ENCODE results near the gene ZNF74.
"Not testable (repeated sequence)": the region's sequence is repeated elsewhere in the genome, so short reads cannot be mapped to it uniquely, and the experiment has no call there.

Gene ZNF74

DNA sequence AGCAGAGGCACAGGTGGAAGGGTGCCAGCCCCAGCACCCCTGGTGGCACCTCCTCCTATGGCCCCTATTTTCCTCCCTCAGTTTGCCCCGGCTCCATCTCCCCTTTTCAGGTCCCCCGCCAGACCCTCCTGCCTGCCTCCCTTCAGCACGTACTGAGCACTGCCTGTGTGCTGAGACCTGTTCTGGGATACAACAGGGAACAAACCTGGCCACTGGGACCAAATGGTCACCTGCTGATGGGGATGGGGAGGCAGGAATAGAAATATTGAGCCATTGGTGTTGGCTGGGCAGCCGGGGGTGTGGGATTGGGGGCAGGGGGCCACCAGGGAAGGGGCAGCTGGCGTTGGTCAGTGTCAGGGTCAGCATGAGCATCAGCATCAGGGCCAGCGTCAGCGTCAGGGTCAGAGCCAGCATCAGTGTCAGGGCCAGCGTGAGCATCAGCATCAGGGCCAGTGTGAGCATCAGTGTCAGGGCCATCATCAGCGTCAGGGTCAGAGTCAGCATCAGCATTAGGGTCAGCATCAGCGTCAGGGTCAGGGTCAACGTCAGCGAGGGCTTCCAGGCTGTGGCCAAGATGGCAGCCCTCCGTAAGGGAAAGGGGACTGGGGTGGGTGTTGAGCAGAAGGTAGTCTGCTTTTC is 7.5 kb downstream of the ZNF74 start:
- no peak for FAIRE-seq

DNA sequence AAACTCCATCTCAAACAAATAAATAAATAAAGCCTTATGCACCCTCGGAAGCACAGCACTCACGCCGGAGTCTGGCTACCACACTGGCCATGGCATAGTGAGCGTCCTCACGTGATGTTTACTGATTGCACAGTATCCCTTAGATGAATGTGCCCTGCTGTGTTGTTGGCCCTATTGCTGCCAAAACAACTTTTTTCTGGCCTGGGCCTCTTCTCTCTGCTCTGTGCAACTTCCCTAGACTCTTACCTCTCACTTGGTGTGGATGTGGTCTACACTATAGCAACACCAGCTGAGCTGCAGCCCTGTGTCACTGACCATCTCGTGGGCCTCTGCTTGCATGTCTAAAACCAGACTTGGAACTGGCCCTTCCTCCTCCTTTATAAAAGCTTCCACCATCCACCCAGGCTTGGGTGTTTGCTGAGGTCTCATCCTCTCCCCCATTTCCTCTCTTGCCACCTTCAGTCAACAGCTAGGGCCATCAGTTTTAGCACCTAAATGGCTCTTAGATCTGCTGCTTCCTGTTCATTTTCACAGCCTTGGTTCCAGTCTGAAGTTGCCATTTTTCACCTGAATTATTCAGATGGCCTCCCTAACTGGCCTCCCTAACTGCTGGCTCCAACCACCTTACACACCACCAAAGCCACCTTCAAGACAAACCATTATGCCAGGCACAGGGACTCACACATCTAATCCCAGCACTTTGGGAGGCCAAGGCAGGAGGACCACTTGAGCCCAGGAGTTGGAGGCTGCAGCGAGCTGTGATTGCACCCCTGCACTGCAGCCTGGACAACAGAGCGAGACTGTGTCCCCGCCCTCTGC is 9.2 kb downstream of the ZNF74 start:
- FAIRE-seq = no peak

DNA sequence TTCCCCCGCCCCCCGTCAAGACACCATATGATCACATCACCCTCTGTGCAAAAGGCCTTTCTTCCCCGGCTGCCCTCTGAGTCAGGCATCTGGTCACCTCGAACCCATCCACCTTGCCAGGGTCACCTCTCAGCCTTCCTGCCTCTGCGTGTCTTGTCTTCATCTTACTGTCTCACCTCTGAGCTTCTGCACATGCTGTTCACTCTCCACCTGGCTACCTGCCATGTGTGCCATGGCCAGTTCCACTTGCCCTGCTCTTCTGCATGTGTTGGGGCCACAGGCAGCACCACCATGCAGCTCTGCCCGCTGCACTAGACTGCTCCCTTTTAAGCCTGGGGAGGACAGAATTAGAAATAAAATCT is 9.8 kb downstream of the ZNF74 start:
- FAIRE-seq = no peak

DNA sequence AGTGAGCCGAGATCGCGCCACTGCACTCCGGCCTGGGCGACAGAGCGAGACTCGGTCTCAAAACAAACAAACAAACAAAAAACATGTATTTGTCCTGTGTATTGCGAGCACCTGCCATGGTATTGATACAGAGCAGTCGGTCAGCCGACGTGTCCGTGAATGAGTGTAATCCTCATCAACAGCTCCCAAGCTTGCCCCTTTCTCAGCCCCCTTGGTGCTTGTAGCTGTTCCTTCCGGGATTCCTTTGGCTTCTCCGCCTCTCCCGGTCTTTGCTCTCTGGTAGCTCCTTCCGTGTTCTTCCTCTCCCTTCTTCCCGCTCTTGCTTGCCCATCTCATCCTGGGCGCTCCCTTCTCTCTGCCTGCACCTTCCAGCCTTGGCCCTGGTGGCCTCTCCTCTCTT is 10.9 kb downstream of the ZNF74 start:
- FAIRE-seq = no peak

- no peak for FAIRE-seq
Measured at GRCh38 chr22:20405291-20405930, 11.5 kb downstream of the ZNF74 start.

DNA sequence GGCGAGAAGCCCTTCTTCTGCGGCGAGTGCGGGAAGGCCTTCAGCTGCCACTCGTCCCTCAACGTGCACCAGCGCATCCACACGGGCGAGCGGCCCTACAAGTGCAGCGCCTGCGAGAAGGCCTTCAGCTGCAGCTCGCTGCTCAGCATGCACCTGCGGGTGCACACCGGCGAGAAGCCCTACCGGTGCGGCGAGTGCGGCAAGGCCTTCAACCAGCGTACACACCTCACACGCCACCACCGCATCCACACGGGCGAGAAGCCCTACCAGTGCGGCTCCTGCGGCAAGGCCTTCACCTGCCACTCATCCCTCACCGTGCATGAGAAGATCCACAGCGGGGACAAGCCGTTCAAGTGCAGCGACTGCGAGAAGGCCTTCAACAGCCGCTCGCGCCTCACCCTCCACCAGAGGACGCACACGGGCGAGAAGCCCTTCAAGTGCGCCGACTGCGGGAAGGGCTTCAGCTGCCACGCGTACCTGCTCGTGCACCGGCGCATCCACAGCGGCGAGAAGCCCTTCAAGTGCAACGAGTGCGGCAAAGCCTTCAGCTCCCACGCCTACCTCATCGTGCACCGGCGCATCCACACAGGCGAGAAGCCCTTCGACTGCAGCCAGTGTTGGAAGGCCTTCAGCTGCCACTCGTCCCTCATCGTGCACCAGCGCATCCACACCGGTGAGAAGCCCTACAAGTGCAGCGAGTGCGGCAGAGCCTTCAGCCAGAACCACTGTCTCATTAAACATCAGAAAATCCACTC is 12.2 kb downstream of the ZNF74 start:
- no peak for FAIRE-seq

DNA sequence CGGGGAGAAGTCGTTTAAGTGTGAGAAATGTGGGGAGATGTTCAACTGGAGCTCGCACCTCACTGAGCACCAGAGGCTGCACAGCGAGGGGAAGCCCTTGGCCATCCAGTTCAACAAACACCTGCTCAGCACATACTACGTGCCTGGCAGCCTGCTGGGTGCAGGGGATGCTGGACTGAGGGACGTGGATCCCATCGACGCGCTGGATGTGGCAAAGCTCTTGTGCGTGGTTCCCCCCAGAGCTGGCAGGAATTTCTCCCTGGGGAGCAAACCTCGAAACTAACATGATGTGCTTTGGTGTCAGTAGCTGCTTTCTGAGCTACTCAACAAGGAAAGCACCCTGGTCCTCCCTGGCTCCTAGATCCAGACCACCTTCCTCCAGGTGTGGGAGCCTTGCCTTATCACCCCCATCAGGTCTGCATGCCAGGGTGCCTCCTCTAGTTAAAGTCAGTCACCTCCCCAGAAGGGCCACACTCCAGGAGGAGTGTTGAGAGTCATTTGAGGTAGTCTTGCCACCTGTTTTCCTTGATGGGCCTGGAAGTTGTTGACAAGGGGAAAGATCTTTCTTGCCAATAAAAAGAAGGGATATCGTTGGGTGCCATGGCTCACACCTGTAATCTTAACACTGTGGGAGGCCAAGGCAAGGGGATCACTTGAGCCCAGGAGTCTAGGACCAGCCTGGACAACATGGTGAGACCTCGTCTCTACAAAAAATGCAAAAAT is 12.9 kb downstream of the ZNF74 start:
- FAIRE-seq = no peak

- FAIRE-seq = no peak
Measured at GRCh38 chr22:20407829-20408228, 13.9 kb downstream of the ZNF74 start.

DNA sequence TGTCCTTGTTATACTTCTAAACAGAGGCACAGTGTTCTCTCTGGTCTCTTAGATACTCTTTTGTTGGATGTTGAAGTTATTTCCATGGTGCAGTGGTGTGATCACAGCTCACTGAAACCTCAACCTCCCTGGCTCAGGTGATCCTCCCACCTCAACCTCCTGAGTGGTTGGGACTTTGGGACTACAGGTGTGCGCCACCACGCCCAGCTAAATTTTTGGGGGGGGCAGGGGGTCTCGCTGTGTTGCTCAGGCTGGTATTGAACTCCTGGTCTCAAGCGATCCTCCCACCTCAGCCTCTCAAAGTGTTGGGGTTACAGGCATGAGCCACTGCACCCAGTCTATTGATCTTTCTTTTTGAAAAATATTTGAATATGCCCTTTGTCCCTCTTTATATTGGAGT is 14.9 kb downstream of the ZNF74 start:
- FAIRE-seq = no peak

DNA sequence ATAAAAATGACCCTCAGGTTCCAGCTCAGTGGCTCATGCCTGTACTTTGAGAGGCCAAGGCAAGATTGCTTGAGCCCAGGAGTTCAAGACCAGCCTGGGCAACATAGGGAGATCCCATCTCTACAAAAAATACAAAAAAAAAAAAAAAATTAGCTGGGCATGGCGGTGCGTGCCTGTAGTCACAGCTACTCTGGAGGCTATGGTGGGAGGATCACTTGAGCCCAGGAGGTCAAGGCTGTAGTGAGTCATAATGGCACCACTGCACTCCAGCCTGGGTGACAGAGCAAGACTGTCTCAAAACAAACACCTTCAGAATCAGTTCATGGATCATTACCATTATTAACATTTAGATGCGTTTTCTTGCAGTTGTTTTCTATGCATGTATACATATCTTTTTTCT is 15.4 kb downstream of the ZNF74 start:
- not testable (repeated sequence) for FAIRE-seq

GRCh38 chr22:20412474-20413216 is 18.7 kb downstream of the ZNF74 start:
- FAIRE-seq = no peak

- no peak for FAIRE-seq
Measured at GRCh38 chr22:20413217-20414058, 19.5 kb downstream of the ZNF74 start.

DNA sequence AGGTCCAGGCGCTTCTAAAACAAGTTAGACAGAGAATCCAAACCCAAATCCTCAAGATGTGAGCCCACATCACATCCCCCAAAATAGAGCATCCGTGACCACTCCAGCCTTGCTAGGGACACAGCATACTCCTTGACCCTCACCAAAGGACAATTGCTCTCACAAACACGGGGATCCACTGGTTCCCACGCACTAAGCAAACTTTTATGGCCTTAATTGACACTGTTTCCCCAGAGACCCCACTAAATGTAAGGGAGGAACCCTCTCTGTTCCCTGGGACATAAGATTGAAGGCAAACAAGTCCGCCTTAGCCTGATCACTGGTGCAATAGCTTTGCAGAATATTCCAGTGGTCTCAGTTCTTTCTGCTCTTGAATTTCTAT is 20.1 kb downstream of the ZNF74 start:
- FAIRE-seq = no peak

DNA sequence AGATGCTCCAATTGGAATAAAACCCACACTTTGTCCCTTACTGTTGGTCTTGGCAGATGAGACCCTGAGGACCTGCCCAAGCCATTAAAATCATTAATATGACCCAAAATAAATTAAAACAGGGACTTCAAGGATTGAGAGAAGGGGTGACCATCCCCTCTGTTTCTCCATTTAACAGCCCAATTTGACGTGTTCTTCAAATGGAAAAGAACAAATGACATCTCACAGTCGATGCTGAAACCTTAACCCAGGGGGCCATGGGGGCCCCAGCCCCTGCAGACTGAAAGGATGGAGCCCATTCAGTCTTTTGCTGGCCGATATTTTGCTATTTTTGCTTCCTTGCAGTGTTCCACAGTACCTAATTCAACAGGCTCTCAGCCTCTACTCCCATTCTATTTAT is 20.5 kb downstream of the ZNF74 start:
- no peak for FAIRE-seq

GRCh38 chr22:20415241-20415640 is 21.3 kb downstream of the ZNF74 start:
- not testable (repeated sequence) for FAIRE-seq

DNA sequence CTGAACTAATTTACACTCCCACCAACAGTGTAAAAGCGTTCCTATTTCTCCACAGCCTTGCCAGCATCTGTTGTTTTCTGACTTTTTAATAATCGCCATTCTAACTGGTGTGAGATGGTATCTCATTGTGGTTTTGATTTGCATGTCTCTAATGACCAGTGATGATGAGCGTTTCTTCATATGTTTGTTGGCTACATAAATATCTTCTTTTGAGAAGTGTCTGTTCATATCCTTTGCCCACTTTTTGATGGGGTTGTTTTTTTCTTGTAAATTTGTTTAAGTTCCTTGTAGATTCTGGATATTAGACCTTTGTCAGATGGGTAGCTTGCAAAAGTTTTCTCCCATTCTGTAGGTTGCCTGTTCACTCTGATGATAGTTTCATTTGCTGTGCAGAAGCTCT is 21.7 kb downstream of the ZNF74 start:
- not testable (repeated sequence) for FAIRE-seq

DNA sequence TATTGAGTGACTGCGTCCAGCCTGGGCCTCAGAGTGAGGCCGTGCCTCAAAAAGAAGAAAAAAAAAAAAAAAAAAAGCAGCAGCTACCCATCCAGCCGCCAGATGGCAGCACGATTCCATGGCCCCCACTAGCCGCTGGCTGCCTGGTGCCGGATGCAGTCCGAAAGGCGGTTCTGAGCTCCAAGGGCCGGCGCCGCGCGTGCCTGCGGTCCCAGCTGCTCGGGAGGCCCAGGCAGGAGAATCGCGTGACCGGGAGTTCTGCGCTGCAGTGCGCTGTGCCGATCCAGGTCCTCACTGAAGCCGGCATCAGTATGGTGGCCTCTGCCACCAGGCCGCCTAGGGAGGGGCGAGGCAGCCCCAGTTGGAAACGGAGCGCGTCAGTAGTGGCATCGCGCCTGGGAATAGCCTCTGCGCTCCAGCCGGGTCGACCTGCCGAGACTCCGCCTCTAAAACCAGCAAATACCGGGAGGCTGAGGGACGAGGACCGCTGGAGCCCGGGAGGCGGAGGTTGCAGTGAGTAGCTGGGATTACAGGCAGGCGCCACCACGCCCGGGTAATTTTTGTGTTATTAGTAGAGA is 24.3 kb downstream of the ZNF74 start:
- no peak for FAIRE-seq

DNA sequence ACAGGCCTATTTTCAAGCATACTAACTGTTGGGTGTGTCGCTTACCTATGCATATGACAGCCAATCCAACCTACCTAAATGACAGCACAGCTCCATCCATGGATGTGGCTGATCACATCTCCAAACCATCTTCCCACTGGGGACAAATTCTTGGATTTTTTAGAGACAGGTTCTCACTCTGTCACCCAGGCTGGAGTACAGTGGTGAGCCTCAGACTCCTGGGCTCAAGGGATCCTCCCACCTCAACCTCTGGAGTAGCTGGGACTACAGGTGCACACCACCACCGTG is 25.7 kb downstream of the ZNF74 start:
- FAIRE-seq = no peak

- FAIRE-seq = no peak
Measured at GRCh38 chr22:20420157-20420842, 26.3 kb downstream of the ZNF74 start.

DNA sequence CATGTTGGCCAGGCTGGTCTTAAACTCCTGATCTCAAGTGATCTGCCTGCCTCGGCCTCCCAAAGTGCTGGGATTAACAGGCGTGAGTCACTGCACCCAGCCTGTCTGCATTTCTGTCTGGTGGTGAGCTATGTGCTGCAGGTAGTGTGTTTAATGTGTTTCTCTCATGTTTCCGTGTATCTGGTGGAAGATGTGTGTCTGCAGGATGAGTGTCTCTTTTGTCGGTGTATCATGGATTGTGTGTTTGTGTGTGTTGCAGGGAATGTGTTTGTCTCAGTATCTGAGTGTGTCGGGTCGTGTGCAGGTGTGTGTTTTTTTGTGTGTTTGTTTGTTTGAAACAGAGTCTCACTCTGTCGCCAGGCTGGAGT is 27.5 kb downstream of the ZNF74 start:
- no peak for FAIRE-seq
